Spleen (tissue), 11 donors: Measurements from ENCODE around the gene AKR1E2. TPM values are rescaled to one million over a fixed set of nuclear protein-coding genes. Genes with fewer than 3 reads are reported as not detected.

ENCODE experiments used
- DNase-seq: peaks from one replicate; pipeline ENCODE4 v3.0.0-alpha.2; 2020
- H3K27ac ChIP-seq, 8 donors: fragments of 200-600 bp; sonication (generic) in 7 of 8; 1 replicate in 4 of 8; 2 replicates in 4 of 8; pipeline versions ENCODE4 v1.5.0 to v1.8.0; 2016 to 2021; ENCODE audit warnings: inconsistent platforms in 4 of 8, mild to moderate bottlenecking in 4 of 8, moderate library complexity in 1 of 8
- H3K27me3 ChIP-seq, 7 donors: fragments of 200-600 bp; sonication (generic) in 6 of 7; replicated peaks in 1 of 7; 1 replicate in 4 of 7; 2 replicates in 3 of 7; pipeline versions ENCODE4 v1.5.0 to v1.8.0; 2016 to 2021; ENCODE audit warnings: inconsistent platforms in 3 of 7, mild to moderate bottlenecking in 1 of 7
- H3K36me3 ChIP-seq, 6 donors: fragments of 200-600 bp; sonication (generic) in 5 of 6; 1 replicate in 4 of 6; 2 replicates in 2 of 6; pipeline versions ENCODE4 v1.5.0 to v1.8.0; 2016 to 2021; ENCODE audit warnings: inconsistent platforms in 2 of 6
- H3K4me1 ChIP-seq, 6 donors: fragments of 200-600 bp; sonication (generic) in 5 of 6; 1 replicate in 3 of 6; 2 replicates in 3 of 6; pipeline versions ENCODE4 v1.5.0 to v1.8.0; 2016 to 2021; ENCODE audit warnings: inconsistent platforms in 3 of 6
- H3K4me3 ChIP-seq, 8 donors: fragments of 200-600 bp; sonication (generic) in 7 of 8; 1 replicate in 4 of 8; 2 replicates in 4 of 8; pipeline versions ENCODE4 v1.5.0 to v1.8.0; 2016 to 2021; ENCODE audit warnings: inconsistent platforms in 4 of 8, mild to moderate bottlenecking in 4 of 8, moderate library complexity in 2 of 8
- H3K9me3 ChIP-seq, 8 donors: fragments of 200-600 bp; sonication (generic) in 7 of 8; 1 replicate in 4 of 8; 2 replicates in 4 of 8; pipeline versions ENCODE4 v1.5.0 to v1.8.0; 2016 to 2021; ENCODE audit warnings: inconsistent platforms in 4 of 8
- CTCF ChIP-seq, 11 experiments: fragments of 200-600 bp in 7 of 11; fragments of 450-650 bp in 4 of 11; sonication (generic) in 4 of 11; IDR thresholded peaks in 8 of 11; conservative IDR thresholded peaks in 3 of 11; 1 replicate in 7 of 11; 2 replicates in 4 of 11; pipeline versions ENCODE4 v1.4.0 to v1.8.0; 2016 to 2021; ENCODE audit warnings: antibody characterized with exemption in 11 of 11, inconsistent platforms in 4 of 11, mild to moderate bottlenecking in 1 of 11
- POLR2A ChIP-seq, 3 donors: fragments of 450-650 bp; IDR thresholded peaks; one replicate each; pipeline ENCODE4 v1.5.1; 2017; ENCODE audit warnings: antibody characterized with exemption in 3 of 3, mild to moderate bottlenecking in 1 of 3
- POLR2AphosphoS5 ChIP-seq, 3 donors: sonication (generic); formaldehyde crosslinking; IDR thresholded peaks; one replicate each; pipeline ENCODE4 v1.5.1; 2017; ENCODE audit warnings: antibody characterized with exemption in 3 of 3
- whole genome bisulfite sequencing, 5 donors: extraction: QIAGEN DNeasy Blood & Tissue Kit in 3 of 5; methylation state at CpG; one replicate each; pipeline versions ENCODE4 v1.1.5 to v1.1.7; 2013 to 2018; 5-methylcytosine and 5-hydroxymethylcytosine counted together
- intact Hi-C: fragments of 100-400 bp; cut with DNase I; formaldehyde crosslinking; loops from one replicate; pipeline ENCODE4 v1.15.0; 2023; ENCODE audit warnings: low total_unique reads
- polyA plus RNA-seq, 3 donors: library from polyadenylated mRNA; stranded (reverse); fragments of 200-250 nt; gene quantifications; one replicate each; pipeline ENCODE4 v1.2.1, GENCODE V29; 2013
- total RNA-seq, 7 donors: library from RNA; depleted of rRNA in 3 of 7; stranded (reverse); fragments of >200 nt in 3 of 7; fragmentation: NEBNext Ultra II Directional in 4 of 7; extraction: Animal tissue kit (Norgen Biotek cat#: 25700) in 4 of 7; gene quantifications; one replicate each; pipeline versions ENCODE4 v1.1.0 to v1.2.1, GENCODE V29; 2016 to 2021
- donor health status: healthy with polysubstance abuse.
- donor health status: DM: no; HTN: no; CAD: no; lungs with moderate emphysema.
- donor health status: DM: no; HTN: no; CAD: no.
- donor health status: Bipolar disorder and iron deficiency.
- donor health status: healthy.
- donor health status: DM: no; HTN: no; CAD: no.
- donor health status: DM: yes; HTN: yes; CAD: no.

The AKR1E2 gene
- total and polyA plus RNA-seq, 10 donors: 0.58 to 11.1 (median 6.0) TPM

DNA sequence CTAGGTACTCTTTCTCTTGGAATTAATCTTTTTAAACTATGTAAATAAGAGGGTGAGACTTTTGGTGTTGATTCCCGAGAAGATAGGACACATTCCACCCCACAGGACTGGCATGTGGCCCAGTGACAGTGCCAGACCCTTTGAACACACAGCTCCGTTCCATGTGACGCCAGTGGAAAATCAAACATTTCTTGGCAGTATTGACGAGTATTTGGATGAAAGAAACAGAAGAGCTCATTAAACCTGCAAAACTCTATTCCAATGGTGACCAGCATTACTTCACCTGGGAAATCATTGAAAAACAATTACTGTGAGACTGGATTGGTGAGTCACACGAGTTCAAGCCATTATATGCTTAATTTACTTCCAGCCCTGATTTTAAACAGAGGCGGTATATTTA, 25.8 kb downstream of the AKR1E2 start:
- no peak for DNase-seq
- no peaks in the 10 kb centered on the region for H3K27me3 ChIP-seq
- no peak overlapping the region for H3K27ac ChIP-seq
- no peak overlapping the region for H3K4me3 ChIP-seq
- intact Hi-C loops: no loop called here
- TF ChIP-seq POLR2AphosphoS5 (IDR thresholded peaks at IDR 0.05) (no peak), POLR2A (IDR thresholded peaks at IDR 0.05) (no peak), CTCF (IDR thresholded peaks at IDR 0.05 in 8 of 11, conservative IDR thresholded peaks at IDR 0.05 in 3 of 11) (no peak)
- 61 to 79% (median 74%) methylated on average over 6 of the region's 6 CpGs for WGBS, 5 donors
- H3K36me3 ChIP-seq: no peaks in the 10 kb centered on the region
- peaks cover 0 to 13% (median 7%) of the 10 kb centered on the region in 6 donors for H3K4me1 ChIP-seq
- H3K9me3 ChIP-seq: no peaks in the 10 kb centered on the region

GRCh38 chr10:4865945-4866661, 40.1 kb downstream of the AKR1E2 start:
- intact Hi-C loops: no loop called here
- WGBS, 5 donors: 78 to 86% (median 80%) methylated on average over 7 of the region's 7 CpGs
- DNase-seq: no peak
- no peak for TF ChIP-seq POLR2AphosphoS5 (IDR thresholded peaks at IDR 0.05)
- no peak for TF ChIP-seq CTCF (IDR thresholded peaks at IDR 0.05 in 8 of 11, conservative IDR thresholded peaks at IDR 0.05 in 3 of 11)
- H3K4me1 ChIP-seq: no peaks in the 10 kb centered on the region
- H3K4me3 ChIP-seq: no peak overlapping the region
- H3K27me3 ChIP-seq: no peaks in the 10 kb centered on the region
- no peaks in the 10 kb centered on the region for H3K36me3 ChIP-seq
- H3K27ac ChIP-seq: no peak overlapping the region
- no peaks in the 10 kb centered on the region for H3K9me3 ChIP-seq

DNA sequence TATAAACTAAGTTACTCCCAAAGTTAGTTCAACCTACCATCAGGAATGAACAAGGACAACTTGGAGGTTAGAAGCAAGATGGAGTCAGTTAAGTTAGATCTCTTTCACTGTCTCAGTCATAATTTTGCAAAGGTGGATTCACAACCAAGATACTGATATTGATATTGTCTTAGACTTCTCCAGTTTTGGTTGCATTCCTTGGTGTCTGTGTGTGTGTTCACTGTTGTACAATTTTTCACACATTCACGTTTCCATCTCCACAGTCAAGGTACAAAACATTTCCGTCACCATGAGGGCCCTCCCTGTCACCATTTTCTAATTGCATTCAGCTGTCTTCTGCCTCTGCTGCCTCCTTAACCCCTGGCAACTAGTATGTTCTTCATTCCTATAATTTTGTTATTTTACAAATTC, 41.1 kb downstream of the AKR1E2 start:
- no peaks in the 10 kb centered on the region for H3K4me1 ChIP-seq
- WGBS, 5 donors: 72 to 94% (median 87%) methylated on average over 2 of the region's 2 CpGs
- DNase-seq: no peak
- no peak overlapping the region for H3K27ac ChIP-seq
- intact Hi-C loops: no loop called here
- no peak overlapping the region for H3K4me3 ChIP-seq
- TF ChIP-seq POLR2AphosphoS5 (IDR thresholded peaks at IDR 0.05) (no peak), POLR2A (IDR thresholded peaks at IDR 0.05) (no peak), CTCF (IDR thresholded peaks at IDR 0.05 in 8 of 11, conservative IDR thresholded peaks at IDR 0.05 in 3 of 11) (no peak)
- no peaks in the 10 kb centered on the region for H3K36me3 ChIP-seq
- H3K9me3 ChIP-seq: no peaks in the 10 kb centered on the region
- H3K27me3 ChIP-seq: no peaks in the 10 kb centered on the region

DNA sequence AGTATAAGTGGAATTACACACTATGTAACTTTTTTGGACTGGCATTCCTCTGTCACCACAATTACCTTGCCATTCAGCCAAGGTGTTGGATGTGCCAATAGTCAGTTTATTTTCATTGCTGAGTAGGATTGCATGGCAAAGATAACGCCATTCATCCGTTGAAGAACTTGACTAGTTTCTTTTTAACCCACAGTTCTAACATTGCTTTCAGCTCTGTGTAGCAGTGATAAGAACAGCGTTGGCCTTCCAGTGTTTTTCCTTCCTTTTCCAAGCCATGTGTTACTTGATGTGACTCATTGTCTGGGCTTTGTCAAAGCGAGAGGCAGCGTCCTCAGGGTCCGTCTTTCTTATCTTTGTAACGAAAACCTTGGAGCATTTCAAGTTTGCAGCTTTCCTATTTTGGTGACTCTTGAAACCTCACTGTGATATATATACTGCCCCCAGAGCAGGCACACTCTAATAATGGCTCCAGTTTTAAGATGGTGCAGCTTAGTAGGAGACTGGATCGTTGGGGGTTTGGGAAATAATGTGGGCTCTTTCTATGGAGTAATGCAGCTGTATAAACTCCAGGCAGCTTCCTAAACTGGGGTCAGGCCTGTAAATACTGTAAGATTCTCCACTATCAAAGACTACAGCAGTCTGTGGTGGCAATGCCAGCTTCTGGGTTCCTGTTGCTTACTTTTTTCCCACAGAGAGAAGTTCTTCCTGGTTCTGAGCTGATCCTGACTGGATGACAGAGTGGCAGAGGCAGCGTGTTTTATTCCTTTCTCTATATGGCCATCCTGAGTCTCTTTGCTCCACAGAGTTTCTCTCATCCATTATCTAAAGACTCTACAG, 41.7 kb downstream of the AKR1E2 start:
- TF ChIP-seq POLR2AphosphoS5 (IDR thresholded peaks at IDR 0.05) (no peak), CTCF (IDR thresholded peaks at IDR 0.05 in 8 of 11, conservative IDR thresholded peaks at IDR 0.05 in 3 of 11) (no peak), POLR2A (IDR thresholded peaks at IDR 0.05) (no peak)

More for the DNA sequence above, 41.7 kb downstream of the AKR1E2 start:
- DNase-seq: no peak
- Histone ChIP-seq H3K4me3 (no peak overlapping the region), H3K9me3 (no peaks in the 10 kb centered on the region), H3K36me3 (no peaks in the 10 kb centered on the region), H3K27ac (no peak overlapping the region), H3K27me3 (no peaks in the 10 kb centered on the region), H3K4me1 (no peaks in the 10 kb centered on the region)
- intact Hi-C loops: no loop called here
- 63 to 84% (median 73%) methylated on average over 9 of the region's 9 CpGs for WGBS, 5 donors
